ENCODE results near the gene FCN3.

Gene FCN3

DNA sequence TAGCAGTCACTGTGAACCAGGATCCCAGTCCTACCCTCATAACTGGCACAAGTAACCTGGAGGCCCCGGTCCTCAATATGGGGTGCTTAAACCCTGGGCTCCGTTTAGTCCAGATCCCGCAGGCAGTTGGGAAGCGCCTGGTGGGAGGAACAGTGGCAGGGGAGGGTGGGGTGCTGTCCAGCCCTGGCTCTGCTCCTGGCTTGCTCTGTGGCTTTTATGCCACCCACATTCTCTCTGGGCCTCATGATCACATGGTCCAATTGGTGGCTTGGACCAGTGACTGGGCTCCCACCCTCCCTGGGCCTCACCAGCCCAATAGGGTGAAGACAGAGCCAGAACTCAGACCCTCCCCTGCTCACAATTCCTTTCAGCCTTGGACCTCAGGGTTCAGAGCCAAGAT lies 5.6 kb upstream of the FCN3 start:
- no peak for DNase-seq (ENCODE audit: low spot score)

DNA sequence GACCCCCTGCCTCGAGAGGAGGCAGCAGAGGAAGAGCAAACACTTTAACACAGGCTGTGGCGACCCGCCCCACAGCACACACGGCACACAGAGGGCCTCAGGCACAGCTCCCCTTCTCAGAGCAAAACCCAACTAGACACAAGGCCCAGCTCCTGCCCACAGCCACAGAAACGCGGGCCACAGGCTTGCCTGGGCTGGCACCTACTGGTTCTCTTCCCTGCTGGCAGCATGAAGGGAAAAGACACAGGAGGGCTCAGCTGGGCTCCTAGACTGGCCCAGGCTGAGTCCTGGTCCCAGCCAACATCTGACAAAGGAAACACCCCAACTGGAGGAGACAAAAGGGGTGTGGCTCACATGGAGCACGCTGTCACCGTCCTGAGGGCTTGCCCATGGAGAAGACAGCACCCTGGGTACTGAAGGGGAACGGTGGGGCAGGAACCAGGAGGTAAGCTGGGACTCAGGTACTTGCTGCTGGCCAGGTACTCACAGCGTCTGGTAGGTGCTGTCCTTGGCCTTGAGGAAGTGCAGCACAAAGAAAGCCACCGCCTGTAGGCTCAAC lies 5.0 kb upstream of the FCN3 start:
- DNase-seq (ENCODE audit: low spot score): no peak

DNA sequence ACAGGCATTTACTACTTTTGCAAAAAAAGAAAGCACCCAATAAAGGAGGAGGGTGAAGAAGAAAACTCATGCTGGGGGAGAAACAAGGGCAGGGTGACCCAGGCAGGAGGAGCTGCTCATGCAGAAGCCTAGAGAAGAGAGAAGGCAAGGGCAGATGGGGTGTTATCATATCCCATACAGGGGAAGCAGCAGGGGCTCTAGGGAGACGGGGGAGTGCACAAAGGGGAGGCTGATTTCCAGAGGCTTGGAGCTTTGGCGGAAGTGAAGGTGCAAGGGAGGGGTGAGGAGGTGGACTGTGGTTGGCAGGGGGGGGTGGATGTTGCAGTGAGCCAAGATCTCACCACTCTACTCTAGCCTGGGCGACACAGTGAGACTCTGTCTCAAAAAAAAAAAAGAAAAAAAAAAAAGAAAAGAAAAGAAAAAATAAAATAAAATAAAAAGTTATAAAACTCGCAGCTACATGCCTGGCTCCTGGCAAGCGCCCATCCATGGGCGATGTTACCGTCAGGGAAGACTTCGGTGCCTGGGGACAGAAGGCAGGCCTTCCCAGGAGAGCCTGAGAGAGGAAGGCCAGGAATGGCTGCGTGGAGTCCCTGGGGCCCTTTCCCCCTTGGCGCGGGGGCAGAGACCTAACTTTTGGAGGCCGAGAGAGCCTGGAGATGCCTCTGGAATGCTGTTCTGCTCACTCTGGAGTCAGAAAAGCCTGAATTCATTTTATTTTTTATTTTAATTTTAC lies 3.3 kb upstream of the FCN3 start:
- DNase-seq (ENCODE audit: low spot score): no peak

DNA sequence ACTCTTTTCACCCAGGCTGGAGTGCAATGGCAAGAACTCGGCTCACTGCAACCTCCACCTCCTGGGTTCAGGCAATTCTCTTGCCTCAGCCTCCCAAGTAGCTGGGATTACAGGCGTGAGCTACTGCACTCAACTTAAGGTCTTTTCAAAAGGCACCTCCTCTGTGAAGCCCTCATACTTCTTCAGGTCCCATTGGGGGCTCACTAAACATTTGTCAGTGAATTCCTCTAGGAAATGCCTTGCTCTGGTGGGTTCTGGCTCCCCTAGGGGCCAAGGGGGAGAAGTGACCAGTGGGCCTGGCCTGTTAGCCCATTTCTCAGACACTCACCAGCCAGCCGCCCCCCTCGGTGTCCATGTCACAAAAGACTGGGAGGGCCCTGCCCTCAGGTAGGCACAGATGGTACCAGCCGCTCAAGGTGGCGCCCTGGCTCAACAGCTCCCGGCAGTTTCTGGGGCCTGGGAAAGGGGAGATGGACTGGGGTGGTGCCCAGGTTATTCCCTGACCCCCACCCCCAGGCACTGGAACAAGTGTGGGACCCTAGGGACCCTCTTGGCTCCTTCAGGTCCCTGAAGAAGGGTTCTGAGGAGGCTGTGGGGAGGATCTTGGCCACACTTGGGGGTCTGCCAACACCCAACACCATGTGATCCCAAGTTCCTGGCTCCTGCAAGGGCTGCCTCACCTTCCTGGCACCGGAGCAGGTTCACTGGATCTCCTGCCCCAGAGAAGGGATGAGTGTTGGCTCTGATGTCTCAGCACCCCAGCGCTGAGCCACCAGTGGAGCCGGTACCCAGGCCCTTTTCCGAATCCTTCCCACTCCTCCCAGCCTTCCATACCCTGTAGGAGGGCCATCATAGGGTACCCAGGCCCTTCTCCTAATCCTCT lies 1.6 kb downstream of the FCN3 start:
- no peak for DNase-seq (ENCODE audit: low spot score)

DNA sequence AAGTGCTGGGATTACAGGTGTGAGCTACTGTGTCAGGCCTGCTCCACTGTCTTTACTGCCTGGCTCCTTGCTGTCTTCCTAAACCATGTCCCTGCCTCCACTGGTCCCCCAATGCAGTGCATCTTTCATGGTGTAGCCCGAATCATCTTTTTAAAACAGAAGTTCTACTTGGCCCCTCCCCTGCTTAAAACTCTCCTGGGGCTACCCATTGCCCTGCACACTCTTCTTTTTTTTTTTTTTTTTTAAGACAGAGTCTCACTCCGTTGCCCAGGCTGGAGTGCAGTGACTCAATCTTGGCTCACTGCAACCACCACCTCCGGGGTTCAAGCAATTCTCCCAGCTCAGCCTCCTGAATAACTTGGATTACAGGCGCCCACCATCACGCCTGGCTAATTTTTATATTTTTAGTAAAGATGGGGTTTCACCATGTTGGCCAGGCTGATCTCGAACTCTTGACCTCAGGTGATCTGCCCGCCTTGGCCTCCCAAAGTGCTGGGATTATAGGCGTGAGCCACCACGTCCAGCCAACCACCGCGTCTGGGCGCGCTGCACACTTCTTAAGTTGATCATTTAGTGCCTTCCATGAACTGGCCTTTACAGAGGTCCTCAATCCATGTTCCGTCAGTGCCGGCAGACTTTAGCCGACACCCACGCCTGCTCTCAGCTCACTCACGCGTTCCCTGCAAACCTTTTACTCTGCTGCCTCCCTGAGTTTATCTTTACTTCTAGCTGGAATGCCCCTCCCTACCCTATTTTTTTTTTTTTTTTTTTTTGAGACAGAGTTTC lies 2.4 kb downstream of the FCN3 start:
- DNase-seq (ENCODE audit: low spot score): no peak

DNA sequence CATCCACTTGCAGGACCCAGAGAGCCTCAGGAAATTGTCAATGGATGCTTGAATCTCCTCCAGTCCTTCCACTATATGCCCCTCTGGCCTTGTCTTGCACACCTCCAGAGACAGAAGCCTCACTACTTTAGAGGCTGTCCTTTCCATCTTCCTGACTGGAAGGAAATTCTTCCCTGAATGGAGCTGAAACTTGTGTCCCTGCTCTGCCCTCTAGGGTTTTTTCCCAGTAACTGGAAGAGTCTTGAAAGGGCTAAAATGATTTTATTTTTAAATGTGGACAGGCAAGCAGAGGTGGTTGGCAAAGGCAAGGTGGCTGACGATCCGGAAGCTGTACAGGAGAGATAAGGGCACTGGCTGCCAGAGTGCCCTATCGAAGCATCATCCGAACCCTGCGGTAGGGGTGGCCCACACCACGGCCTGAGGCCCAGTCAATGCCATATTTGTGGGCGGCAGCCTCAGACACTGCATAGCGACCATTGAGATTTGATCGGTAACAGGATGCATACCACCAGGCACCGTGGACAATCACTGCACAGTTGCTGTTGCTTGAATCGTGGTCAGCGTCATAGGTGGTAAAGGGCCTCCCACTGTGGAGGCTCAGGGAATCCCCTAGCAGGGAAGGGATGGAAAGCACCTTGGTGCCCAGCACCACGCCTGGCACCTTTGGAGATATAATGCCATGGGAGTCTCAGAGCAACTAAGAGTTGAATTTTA lies 5.6 kb downstream of the FCN3 start:
- DNase-seq (ENCODE audit: low spot score): peak; percentile 41

DNA sequence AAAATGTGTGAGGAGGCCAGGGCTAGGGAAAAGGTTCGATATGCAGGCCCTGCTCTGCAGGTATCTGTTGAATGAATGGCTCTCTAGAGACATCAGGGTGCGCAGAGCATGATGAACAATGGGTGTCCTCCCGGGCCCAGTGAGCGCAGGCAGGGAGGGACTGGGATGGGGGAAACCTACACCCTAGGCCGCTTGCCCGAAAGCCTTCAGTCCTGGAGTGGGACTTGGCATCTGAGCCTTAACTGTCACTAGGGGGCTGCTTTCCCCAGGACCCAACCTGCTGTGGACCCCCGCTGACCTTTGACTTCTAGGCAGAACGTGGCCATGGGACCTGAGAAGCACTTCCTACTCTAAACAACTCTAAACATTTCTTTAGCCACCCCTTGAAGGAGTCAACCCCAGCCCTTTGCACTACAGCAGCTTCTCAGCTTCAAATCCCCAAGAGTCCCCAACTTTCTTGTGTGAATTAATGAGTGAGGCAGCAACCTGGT lies 7.4 kb downstream of the FCN3 start:
- no peak for DNase-seq (ENCODE audit: low spot score)

DNA sequence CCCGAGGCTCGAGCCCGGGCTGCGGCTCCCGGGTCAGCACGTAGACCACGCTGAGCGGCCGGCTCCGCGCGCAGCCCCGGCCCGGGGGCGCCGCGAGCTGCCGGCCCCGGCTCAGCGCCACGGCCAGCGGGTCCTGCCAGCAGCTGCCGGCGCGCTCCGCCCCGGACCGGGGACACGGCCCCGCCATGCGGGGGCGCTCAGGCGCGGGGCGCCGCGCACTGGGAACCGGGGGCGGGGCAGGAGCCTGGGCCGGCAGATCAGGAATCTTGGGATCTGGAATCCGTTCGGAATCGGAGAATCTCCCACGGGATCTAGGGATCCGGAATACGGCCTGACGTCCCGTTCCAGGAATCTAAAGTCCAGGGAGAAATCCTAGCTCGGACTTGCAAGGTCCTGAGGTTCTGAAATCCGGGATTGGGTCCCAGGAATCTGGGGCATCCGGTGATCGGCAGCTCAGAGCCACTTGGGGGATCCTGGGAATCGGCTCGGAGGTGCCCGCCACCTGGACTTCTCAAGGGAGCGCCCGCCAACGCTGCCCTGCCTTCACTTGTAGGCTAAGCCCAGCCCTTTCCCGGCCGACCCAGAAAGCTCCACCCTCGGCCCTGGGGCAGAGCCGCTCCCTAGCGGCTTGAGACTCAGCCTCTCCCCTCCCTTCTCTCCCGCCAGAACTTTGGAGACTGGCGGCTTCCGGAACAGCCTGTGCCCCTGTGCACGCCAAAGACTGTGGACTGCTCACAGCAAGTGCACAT lies 8.0 kb downstream of the FCN3 start, which contains the start of gene MAP3K6:
Gene MAP3K6 (minus strand): TSS at position 551 of the 749 bp plus-strand sequence. CDS start 364 bp downstream, at position 187.
- DNase-seq (ENCODE audit: low spot score): peak; percentile 51

DNA sequence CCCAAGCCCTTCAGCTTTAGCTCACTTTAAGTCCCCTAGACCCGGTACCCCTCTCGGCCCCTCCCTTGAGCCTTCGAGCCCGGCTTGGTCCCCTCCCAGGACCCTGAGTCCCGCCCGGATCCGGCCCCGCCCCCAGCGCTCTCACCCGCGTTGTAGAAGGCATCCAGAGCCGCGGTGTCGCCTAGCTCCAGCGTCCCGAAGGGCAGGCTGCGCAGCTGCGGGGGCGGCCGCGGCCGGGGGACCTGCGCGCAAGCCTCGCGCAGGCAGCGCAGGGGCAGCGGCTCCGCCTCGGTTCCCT lies 8.6 kb downstream of the FCN3 start:
- no peak for DNase-seq (ENCODE audit: low spot score)

DNA sequence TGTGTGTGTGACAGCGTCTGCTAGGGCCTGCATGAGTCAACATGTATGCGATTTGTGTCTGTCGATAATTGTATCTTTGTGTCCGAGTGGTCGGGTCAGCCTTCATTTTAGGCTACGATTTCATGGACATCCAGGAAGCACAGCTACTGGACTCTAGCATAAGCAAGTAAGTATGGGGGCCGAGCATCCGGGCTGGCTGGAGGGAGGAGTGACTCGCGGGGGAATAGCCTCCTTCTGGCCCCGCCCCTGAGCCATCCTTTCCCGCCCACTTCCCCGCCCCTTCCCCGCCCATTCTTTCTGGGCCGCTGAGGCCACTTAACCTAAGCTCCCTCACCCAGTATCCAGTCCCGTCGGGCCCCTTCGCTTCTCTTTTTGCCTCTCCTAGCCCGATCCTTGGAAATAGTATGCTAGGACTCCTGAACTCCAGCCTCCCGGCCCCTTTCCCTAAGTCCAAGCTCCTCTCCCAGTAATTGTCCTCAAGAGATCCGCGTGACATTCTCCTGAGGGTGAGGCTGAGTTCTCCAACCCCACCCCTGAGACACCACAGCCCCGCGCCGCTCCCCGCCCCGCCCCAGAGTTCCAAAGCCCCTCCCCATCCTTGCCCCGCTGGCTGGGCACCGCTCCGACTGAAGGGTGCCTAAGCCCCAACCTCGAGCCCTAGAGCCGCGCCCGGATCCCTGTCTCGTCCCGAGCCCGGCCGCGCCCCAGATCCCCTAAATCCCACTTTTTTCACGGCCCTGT lies 9.1 kb downstream of the FCN3 start:
- DNase-seq (ENCODE audit: low spot score): peak; percentile 64

DNA sequence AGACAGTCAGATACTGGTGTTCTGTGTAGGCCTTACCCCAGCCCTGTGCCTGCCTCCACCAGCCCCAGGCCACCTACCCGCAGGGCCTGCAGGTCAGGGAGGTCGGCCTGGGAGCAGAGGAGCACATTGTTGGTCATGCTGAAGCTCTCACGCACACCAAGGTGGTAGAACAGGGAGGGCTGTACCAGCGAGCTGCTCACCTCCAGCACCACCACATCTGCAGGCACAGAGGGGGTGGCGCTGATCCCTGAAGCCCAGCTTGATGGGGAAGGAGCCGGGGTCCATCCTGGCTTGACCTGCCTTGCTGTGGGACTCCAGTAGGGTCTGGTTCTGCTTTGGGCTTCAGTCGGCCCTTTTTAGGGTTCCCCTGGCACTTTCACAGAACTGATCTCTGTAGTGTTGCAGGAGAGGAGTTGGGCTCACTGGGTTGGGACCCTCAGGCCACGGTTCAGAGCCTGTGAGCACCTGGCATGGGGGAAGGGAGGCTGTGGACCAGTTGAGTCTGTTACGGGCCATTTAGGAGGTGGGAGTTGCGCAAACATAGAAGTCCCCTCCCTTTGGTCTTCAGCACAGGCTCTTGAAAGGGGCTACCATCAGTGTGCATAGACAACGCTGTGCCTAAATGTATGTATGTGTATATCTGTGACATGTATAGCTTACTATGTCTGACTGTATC lies 9.8 kb downstream of the FCN3 start:
- DNase-seq (ENCODE audit: low spot score): no peak

DNA sequence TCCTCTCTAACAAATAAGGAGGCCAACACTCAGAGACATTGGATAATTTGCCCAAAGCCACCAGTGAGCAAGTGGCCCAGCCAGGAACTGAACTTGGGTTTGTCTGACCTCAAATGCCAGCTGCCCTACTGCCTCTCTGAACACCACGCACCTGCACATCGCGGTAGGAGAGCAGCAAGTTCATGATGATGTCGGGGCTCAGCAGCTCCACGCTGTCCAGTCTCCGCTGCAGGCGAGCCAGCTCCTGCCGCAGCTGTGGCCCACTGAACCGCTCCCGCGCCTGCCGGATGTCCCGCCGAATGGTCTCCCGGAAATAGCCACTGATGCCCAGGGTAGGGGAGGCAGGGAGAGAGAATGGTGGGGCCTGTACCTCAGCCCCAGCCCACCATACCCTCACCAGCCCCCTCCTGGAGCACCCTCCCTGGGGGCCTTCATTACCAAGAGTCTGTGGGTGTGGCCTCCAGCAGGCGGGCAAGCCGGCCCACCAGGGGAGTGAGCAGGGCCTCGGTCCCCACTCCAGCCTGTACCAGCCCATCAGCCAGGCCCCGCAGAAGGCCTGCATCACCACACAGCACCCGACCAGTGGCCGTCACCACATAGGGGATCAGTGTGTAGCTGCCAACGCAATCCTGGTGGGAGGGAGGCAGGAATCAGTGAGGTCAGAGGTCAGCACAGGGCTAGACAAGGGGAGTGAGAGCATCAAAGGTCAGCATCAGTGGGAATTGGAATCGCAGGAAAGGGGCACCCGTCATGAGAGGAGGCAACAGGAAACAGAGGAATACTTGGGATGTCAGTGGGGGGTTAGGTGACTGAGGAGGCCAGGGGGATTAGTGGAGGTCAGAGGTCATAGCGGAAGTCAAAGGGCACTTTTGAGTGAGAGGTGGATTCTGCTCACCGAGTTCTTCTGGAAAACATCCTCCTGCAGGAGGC lies 10.6 kb downstream of the FCN3 start:
- no peak for DNase-seq (ENCODE audit: low spot score)

DNA sequence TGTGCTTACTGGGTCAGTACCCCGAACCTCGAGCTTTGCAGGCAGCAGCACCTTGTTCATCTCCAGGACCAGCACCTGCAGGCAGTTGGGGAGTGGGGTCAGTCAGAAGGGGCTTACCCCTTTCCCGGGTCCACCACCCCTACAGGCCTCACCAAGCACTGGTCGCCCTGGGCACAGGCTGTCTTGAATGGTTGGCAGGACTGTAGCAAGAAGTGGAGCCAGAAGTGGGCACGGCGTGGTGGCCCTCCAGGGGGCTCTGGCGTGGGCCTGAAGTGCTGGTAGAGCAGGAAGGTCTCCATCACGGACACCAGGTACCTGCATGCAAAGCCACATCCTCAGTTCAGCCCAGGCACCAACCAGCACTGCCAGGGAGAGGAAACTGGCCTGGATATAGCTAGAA lies 13.1 kb downstream of the FCN3 start:
- no peak for DNase-seq (ENCODE audit: low spot score)

DNA sequence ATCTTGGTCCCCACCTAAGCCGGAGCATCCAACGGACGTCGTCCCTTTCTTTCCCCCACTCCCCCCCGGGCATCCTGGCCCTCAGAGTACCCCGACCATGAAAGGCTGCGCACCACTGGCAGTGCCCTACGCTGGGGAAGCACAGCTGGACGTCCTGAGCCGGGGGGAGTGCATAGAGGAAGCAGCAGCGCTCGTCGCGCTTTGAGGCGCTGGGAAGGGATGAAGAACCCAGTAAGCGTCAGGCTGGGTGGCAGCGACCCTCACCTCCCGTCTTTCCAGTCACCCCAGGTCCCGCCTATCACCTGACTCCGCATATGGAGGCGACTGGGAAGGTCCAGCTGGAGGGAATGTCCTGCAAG lies 13.6 kb downstream of the FCN3 start:
- DNase-seq (ENCODE audit: low spot score): no peak

DNA sequence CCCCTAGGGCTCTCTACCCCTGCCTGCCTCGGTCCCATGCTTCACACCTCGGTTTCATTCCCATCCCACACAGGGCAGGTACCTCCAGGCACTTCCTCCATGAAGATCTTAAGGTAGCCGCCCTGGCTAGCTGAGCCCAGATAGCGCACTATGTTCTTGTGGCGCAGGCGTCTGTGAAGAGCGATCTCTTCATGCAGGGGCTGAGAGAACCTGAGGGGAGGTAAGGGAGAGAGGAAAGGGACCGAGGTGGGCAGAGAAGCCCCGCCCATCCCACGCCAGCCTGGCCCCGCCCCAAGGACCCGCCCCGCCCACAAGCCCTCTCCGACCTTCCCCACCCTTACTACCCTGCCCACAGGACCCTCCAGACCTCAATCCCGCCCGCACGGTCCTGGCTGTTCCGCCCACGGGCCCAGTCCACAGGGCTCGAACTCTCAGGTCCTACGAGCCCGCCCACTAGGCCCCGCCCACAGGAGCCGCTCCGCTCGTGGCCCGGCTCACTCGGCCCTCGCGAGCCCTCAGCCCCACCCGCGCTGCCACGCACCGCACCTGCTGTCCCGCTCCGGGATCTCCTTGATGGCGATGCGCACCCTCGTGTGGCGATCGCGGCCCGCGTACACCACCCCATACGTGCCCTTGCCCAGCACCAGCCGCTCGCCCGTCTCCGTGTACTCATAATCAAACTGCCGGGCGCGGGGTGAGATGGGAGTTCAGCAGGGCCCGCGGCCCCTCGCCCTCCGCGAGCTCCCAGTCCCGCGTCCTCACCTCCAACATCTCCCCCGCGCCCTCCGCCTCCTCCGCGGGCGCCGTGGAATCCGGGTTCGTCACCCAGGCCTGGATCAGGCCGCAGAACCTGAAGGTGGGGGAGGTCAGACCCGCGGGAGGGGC lies 14.2 kb downstream of the FCN3 start:
- peak; percentile 53 for DNase-seq (ENCODE audit: low spot score)

DNA sequence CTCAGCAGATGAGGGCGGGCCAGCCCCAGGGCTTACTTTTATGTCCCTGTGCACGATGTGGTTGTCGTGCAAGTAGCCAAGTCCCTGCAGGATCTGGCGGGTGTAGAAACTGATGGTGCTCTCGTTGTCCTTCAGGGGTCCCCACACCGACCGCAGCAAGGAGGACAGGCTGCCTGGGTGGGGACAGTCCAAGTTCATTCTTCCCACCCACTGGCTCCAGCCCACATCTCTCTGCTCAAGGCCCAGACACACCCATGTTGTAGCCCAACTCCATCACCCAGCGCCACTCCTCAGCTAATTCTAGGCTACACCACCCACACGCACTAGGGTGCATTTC lies 14.8 kb downstream of the FCN3 start:
- no peak for DNase-seq (ENCODE audit: low spot score)

DNA sequence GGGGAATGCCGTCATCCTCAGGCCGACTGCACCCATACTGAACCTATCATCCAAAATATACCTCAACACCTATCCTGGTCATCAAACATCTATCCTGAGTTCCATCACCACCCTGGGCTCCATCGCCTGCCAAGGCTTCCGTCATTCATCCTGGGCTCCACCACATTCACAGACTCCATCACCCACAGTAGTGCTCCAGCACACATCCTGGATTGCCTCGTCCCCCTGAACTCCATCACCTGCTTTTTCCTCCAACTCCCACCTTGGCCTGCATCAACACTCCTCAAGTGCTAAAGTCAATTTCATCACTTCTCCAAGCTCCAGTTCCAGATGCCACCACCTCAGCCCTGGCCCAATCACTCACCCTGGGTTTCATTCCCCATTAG lies 15.7 kb downstream of the FCN3 start:
- no peak for DNase-seq (ENCODE audit: low spot score)
